Measurements from ENCODE around the gene CYP46A1. TPM values are rescaled to one million over a fixed set of nuclear protein-coding genes. Genes with fewer than 3 reads are reported as not detected.

Gene CYP46A1
- total and polyA plus RNA-seq, 2 donors (not counting 1 experiment from before 2014, with no cell fraction given): 0.27 to 0.28 TPM

- H3K27me3 Mint-ChIP-seq: peaks cover 8% of the 10 kb centered on the region
- no peak overlapping the region for H3K27ac Mint-ChIP-seq
- no peak for DNase-seq
- peaks cover 2% of the 10 kb centered on the region for H3K9me3 Mint-ChIP-seq (ENCODE audit: insufficient read depth)
- Histone ChIP-seq H3K4me3 (ENCODE audit: control extremely low read depth in 1 of 5, extremely low read depth in 1 of 5, insufficient read depth in 1 of 5, low read depth in 2 of 5, low read length in 4 of 5) (no peak overlapping the region), H3K27ac (ENCODE audit: low read length in 2 of 2) (no peak overlapping the region), H3K4me2 (replicated peaks; ENCODE audit: low read depth, low read length, poor library complexity, severe bottlenecking) (no peak overlapping the region), H3K27me3 (replicated peaks in 1 of 4; ENCODE audit: control extremely low read depth in 1 of 4, control insufficient read depth in 3 of 4, insufficient read depth in 4 of 4, low read length in 3 of 4) (peaks cover 0 to 2% (median 0%) of the 10 kb centered on the region in 4 experiments), H3K4me1 (ENCODE audit: control insufficient read depth in 2 of 2, insufficient read depth in 2 of 2, low read length in 2 of 2) (no peaks in the 10 kb centered on the region), H4K20me1 (ENCODE audit: control insufficient read depth, insufficient read depth, low read length, poor library complexity, severe bottlenecking) (no peaks in the 10 kb centered on the region), H3K79me2 (ENCODE audit: control insufficient read depth, insufficient read depth, low read length) (no peaks in the 10 kb centered on the region), H3K9me3 (ENCODE audit: control extremely low read depth in 1 of 3, control insufficient read depth in 2 of 3, insufficient read depth in 1 of 3, low read length in 2 of 3) (no peaks in the 10 kb centered on the region), H2AFZ (ENCODE audit: insufficient read depth, low read depth, low read length, poor library complexity, severe bottlenecking) (no peak overlapping the region), H3K36me3 (replicated peaks in 1 of 2; ENCODE audit: control extremely low read depth in 1 of 2, control insufficient read depth in 1 of 2, extremely low read depth in 1 of 2, insufficient read depth in 2 of 2, low read length in 1 of 2) (no peaks in the 10 kb centered on the region), H3K9ac (ENCODE audit: low read length) (no peak overlapping the region)
- CTCF ChIA-PET: no interaction called here
- POLR2A ChIA-PET: no interaction called here
- H3K4me3 Mint-ChIP-seq: no peak overlapping the region
- H3K4me1 Mint-ChIP-seq: no peaks in the 10 kb centered on the region
- no peak for TF ChIP-seq CTCF (IDR thresholded peaks at IDR 0.05)
- TF ChIP-seq EZH2 (IDR thresholded peaks at IDR 0.05; ENCODE audit: borderline replicate concordance, insufficient read depth, low read depth, low read length, poor library complexity, severe bottlenecking): no peak
- no peak for ATAC-seq (ENCODE audit: low read depth)
- intact Hi-C loops (cut with micrococcal nuclease): no loop called here
- no CpG with 5 or more reads among the region's 3 CpGs for WGBS (ENCODE audit: insufficient coverage)
Measured at GRCh38 chr14:99713972-99714371, 29.9 kb downstream of the CYP46A1 start.

GRCh38 chr14:99715266-99716000 is 31.3 kb downstream of the CYP46A1 start:
- no peak overlapping the region for H3K9ac ChIP-seq (ENCODE audit: low read length)
- H3K4me3 ChIP-seq (ENCODE audit: control extremely low read depth in 1 of 5, extremely low read depth in 1 of 5, insufficient read depth in 1 of 5, low read depth in 2 of 5, low read length in 4 of 5): no peak overlapping the region
- DNase-seq (no peak), ATAC-seq (ENCODE audit: low read depth) (no peak)
- no peak overlapping the region for H2AFZ ChIP-seq (ENCODE audit: insufficient read depth, low read depth, low read length, poor library complexity, severe bottlenecking)
- no peaks in the 10 kb centered on the region for H4K20me1 ChIP-seq (ENCODE audit: control insufficient read depth, insufficient read depth, low read length, poor library complexity, severe bottlenecking)
- H3K4me1 ChIP-seq (ENCODE audit: control insufficient read depth in 2 of 2, insufficient read depth in 2 of 2, low read length in 2 of 2): no peaks in the 10 kb centered on the region
- no peaks in the 10 kb centered on the region for H3K9me3 ChIP-seq (ENCODE audit: control extremely low read depth in 1 of 3, control insufficient read depth in 2 of 3, insufficient read depth in 1 of 3, low read length in 2 of 3)
- CTCF ChIA-PET: interaction anchor here (0.7 kb wide), 1 partner anchor 170 kb away, joined by 3 read pairs; no protein-coding TSS in a partner anchor
- H3K27ac Mint-ChIP-seq: no peak overlapping the region
- no peak overlapping the region for H3K27ac ChIP-seq (ENCODE audit: low read length in 2 of 2)
- WGBS (ENCODE audit: insufficient coverage): 60% methylated on average over 19 of the region's 24 CpGs
- POLR2A ChIA-PET: no interaction called here
- H3K4me2 ChIP-seq (replicated peaks; ENCODE audit: low read depth, low read length, poor library complexity, severe bottlenecking): no peak overlapping the region
- H3K4me3 Mint-ChIP-seq: no peak overlapping the region
- H3K4me1 Mint-ChIP-seq: no peaks in the 10 kb centered on the region
- no peaks in the 10 kb centered on the region for H3K27me3 ChIP-seq (replicated peaks in 1 of 4; ENCODE audit: control extremely low read depth in 1 of 4, control insufficient read depth in 3 of 4, insufficient read depth in 4 of 4, low read length in 3 of 4)
- peaks cover 2% of the 10 kb centered on the region for H3K9me3 Mint-ChIP-seq (ENCODE audit: insufficient read depth)
- intact Hi-C loops (cut with micrococcal nuclease): no loop called here
- TF ChIP-seq CTCF (IDR thresholded peaks at IDR 0.05) (no peak), EZH2 (IDR thresholded peaks at IDR 0.05; ENCODE audit: borderline replicate concordance, insufficient read depth, low read depth, low read length, poor library complexity, severe bottlenecking) (no peak)
- peaks cover 8% of the 10 kb centered on the region for H3K27me3 Mint-ChIP-seq
- H3K36me3 ChIP-seq (replicated peaks in 1 of 2; ENCODE audit: control extremely low read depth in 1 of 2, control insufficient read depth in 1 of 2, extremely low read depth in 1 of 2, insufficient read depth in 2 of 2, low read length in 1 of 2): no peaks in the 10 kb centered on the region
- H3K79me2 ChIP-seq (ENCODE audit: control insufficient read depth, insufficient read depth, low read length): no peaks in the 10 kb centered on the region

All from B cell (primary cell).